WERI-Rb-1 (cell line): ENCODE data around the gene HSPA1B.
"Not testable (repeated sequence)": the region's sequence is repeated elsewhere in the genome, so short reads cannot be mapped to it uniquely, and the experiment has no call there.

Source experiments
- DNase-seq: peaks from one replicate; pipeline ENCODE4 v3.0.0-alpha.2; 2020
- H3K27ac ChIP-seq: fragments of 250-450 bp; sonication (Bioruptor Pico); 2 replicates; pipeline ENCODE4 v1.5.1; 2020; ENCODE audit warnings: mild to moderate bottlenecking, moderate library complexity
- H3K27me3 ChIP-seq: fragments of 250-450 bp; sonication (Bioruptor Pico); 2 replicates; pipeline ENCODE4 v1.5.1; 2021; ENCODE audit warnings: mild to moderate bottlenecking, low read depth, moderate library complexity; ENCODE audit not compliant: insufficient read depth, severe bottlenecking
- H3K36me3 ChIP-seq: fragments of 250-450 bp; sonication (Bioruptor Pico); 2 replicates; pipeline ENCODE4 v1.5.1; 2020; ENCODE audit warnings: mild to moderate bottlenecking, moderate library complexity
- H3K4me3 ChIP-seq: 2 replicates; pipeline ENCODE4 v1.5.1; 2011; ENCODE audit warnings: low read depth, mild to moderate bottlenecking, control low read depth, low read length
- H3K9me3 ChIP-seq: fragments of 250-450 bp; sonication (Bioruptor Pico); 2 replicates; pipeline ENCODE4 v1.5.1; 2021; ENCODE audit warnings: mild to moderate bottlenecking, moderate library complexity; ENCODE audit not compliant: severe bottlenecking
- TF ChIP-seq, protein P1 (sequence below): IDR thresholded peaks from 2 replicates; pipeline ENCODE4 v1.5.1; 2011; ENCODE audit warnings: low read depth, mild to moderate bottlenecking, control low read depth, inconsistent platforms, low read length

The HSPA1B gene

DNA sequence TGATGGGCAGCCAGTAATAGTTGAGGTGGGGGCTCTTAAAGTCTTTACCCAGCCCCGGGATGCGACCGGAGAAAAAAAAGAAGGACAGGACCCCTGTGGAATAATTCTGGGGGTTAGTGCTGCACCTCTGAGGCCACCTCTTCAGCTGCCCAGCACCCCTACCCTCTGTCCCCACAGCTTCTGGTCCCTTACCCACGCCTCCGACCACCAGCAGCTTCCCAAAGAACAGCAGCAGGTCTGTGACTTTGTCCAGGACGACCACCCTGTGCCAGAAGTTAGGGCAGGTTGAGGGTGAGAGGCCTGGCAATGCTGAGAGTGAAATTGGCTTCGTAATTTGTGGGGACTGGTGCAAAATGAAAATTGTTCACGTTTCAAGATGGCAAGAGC is 37.3 kb downstream of the HSPA1B start:
- TF ChIP-seq, protein P1, sequence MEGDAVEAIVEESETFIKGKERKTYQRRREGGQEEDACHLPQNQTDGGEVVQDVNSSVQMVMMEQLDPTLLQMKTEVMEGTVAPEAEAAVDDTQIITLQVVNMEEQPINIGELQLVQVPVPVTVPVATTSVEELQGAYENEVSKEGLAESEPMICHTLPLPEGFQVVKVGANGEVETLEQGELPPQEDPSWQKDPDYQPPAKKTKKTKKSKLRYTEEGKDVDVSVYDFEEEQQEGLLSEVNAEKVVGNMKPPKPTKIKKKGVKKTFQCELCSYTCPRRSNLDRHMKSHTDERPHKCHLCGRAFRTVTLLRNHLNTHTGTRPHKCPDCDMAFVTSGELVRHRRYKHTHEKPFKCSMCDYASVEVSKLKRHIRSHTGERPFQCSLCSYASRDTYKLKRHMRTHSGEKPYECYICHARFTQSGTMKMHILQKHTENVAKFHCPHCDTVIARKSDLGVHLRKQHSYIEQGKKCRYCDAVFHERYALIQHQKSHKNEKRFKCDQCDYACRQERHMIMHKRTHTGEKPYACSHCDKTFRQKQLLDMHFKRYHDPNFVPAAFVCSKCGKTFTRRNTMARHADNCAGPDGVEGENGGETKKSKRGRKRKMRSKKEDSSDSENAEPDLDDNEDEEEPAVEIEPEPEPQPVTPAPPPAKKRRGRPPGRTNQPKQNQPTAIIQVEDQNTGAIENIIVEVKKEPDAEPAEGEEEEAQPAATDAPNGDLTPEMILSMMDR, result no peak
- Histone ChIP-seq H3K4me3 (no peak overlapping the region), H3K9me3 (no peaks in the 10 kb centered on the region), H3K27me3 (no peaks in the 10 kb centered on the region), H3K27ac (no peak overlapping the region), H3K36me3 (peaks cover 9% of the 10 kb centered on the region)
- DNase-seq, result no peak

DNA sequence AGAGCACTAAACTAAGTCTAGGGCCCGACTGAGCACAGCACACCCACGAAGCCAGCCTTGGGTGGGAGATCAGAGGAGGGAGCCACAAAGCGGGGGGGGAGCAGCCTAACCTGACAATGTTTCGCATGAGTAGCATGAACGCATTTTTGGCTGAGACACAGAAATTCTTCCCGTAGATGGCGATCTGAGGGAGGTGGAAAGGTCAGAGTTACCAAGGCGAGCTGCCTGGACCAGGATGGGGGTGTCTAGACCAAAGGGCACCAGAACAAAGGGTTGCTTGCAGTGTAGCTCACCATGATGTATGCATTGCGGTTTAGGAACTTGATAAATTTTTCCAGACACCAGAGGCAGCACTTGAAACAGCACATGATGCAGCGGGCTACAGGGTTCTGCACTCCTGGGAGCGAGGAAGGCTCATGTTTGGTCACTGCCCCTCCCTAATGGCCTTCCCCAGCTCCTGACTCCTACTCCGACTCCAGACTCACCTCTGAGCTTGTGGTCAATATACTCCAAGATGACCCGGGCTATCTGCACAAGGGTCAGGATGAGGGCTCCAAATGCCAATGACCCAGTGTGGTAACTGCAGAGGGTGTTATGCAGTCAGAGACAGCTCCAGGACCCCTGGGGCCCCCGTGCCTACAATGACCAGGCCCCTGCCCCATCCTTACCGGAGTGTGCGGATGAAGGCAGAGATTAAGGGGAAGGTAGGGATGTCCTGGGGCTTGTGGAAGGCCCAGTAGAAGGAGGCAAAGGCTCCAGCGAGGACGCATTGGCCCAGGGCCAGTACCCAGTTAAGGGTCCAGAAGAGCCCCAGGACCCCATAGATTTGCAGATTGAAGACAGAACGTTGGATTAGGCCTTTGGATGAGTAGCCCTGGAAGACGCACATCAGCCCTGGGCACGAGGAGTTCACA is 37.9 kb downstream of the HSPA1B start:
- DNase-seq, result no peak
- H3K27ac ChIP-seq, result no peak overlapping the region
- TF ChIP-seq, protein P1, result no peak
- H3K4me3 ChIP-seq, result no peak overlapping the region
- H3K27me3 ChIP-seq, result no peaks in the 10 kb centered on the region
- H3K9me3 ChIP-seq, result no peaks in the 10 kb centered on the region
- peaks cover 6% of the 10 kb centered on the region; the same call in 1 of the 2 replicates for H3K36me3 ChIP-seq

DNA sequence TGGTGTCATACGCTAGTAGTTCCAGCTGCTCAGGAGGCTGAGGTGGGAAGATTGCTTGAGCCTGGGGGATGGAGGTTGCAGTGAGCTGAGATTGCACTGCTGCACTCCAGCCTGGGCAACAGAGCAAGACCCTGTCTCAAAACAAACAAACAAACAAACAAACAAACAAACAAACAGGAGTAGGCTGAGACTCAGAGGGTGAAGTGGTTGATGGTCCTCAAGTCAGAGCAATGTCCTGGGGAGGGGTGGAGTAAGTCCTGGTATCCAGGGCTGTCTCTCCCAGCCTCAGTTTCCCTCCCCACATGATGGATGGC is 41.1 kb downstream of the HSPA1B start:
- DNase-seq, H3K27me3 ChIP-seq, H3K4me3 ChIP-seq, H3K36me3 ChIP-seq, H3K9me3 ChIP-seq: not testable (repeated sequence)
- H3K27ac ChIP-seq, result peak overlapping the region; percentile 63

DNA sequence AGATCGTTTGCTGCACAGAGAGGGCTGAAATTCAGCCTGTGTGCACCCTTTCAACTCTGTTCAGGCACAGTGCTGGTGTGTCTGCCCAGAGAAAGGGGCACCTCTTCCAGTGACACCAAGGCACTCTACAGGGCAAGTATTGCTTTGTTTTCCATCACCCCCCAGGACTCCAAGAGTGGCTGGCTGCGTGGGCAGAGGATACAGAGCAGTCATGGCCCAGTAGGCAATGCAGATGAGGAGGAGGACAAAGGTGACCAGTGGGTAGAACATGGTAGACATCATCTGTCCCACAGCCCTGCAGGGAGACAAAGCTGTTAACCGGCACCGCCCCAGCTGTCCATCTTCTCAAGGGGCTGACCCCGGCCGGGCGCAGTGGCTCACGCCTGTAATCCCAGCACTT is 41.8 kb downstream of the HSPA1B start:
- peak overlapping the region; percentile 8; the same call in 1 of the 2 replicates for H3K27ac ChIP-seq
- H3K36me3 ChIP-seq, result no peaks in the 10 kb centered on the region
- H3K9me3 ChIP-seq, result no peaks in the 10 kb centered on the region
- H3K27me3 ChIP-seq, result no peaks in the 10 kb centered on the region
- H3K4me3 ChIP-seq, result no peak overlapping the region
- TF ChIP-seq, protein P1, result no peak
- DNase-seq, result no peak

DNA sequence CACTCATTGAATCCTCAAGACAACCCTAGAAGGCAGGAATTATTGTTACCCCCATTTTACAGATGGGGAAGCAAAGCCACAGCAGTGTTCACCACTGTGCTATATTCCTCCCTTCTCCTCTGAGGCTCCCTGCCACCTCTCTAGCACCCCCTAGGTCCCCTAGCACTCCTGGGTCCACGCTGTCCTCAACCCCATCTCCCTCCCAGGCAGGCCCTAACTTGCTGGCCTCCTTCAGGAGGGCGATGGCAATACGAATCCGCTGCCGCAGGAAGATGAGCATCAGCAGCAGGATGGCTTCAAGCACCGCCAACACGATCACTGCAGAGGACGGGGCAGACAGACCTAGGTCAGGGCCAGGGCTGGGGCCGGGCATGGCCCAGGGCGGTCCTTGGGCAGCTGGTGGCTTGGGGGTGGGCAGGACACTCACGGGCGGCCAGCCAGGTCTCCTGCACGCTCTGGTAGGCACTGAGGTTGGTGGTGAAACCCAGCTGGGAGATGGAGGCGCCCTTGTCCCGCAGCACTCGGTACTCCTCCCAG is 42.9 kb downstream of the HSPA1B start:
- TF ChIP-seq, protein P1, result peak; percentile 40
- Histone ChIP-seq H3K27ac (peak overlapping the region; percentile 54), H3K4me3 (no peak overlapping the region), H3K9me3 (no peaks in the 10 kb centered on the region), H3K27me3 (no peaks in the 10 kb centered on the region), H3K36me3 (no peaks in the 10 kb centered on the region)
- no peak for DNase-seq

DNA sequence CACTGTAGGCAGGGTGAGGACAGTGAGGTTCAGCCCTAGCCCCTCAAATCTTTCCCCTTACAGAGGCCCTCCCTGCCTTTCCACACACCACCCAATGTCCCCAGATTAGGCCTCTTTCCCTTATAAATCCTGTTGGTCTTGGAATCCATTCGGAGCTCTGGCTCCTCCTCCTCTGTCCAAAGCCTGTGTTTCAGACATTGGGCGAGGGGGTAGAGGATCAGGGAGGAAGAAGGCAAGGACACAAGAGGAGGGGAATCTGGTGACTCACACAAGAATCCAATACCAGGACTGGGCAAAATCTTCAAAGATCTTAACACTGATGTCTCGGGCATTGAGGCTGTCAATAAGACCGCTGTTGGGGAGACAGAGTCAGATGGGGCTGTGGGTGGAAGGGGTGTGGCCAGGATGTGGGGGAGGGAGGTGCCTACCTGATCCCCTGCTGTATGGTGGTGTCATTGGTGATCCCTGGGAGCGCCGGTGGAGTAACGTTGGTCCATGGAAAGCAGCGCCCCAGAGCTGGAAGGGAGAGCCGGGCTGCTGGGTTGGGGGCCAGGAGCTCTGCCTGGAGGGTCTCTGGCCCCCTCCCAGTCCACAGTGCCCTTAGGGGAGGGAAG is 43.6 kb downstream of the HSPA1B start:
- peak; percentile 70 for DNase-seq
- TF ChIP-seq, protein P1, result no peak
- H3K9me3 ChIP-seq, result no peaks in the 10 kb centered on the region
- H3K36me3 ChIP-seq, result no peaks in the 10 kb centered on the region
- peak overlapping the region; percentile 4; the same call in 1 of the 2 replicates for H3K4me3 ChIP-seq
- peak overlapping the region; percentile 54 for H3K27ac ChIP-seq
- no peaks in the 10 kb centered on the region for H3K27me3 ChIP-seq
